ENCODE measurements around the gene THUMPD3. TPM values are rescaled to one million over a fixed set of nuclear protein-coding genes. Genes with fewer than 3 reads are reported as not detected.

THUMPD3 gene
- total RNA-seq, 1 donor from 2014 or later, result 27.4 TPM

- no peak for DNase-seq (ENCODE audit: low spot score)
- Mint-ChIP-seq H3K9me3 (ENCODE audit: unreplicated experiment) (no peaks in the 10 kb centered on the region), H3K27me3 (ENCODE audit: unreplicated experiment) (peaks cover 8% of the 10 kb centered on the region), H3K36me3 (ENCODE audit: low read depth, unreplicated experiment) (peaks cover 56% of the 10 kb centered on the region), H3K4me3 (ENCODE audit: unreplicated experiment) (peak overlapping the region; percentile 35), H3K27ac (ENCODE audit: unreplicated experiment) (peak overlapping the region; percentile 31), H3K4me1 (ENCODE audit: unreplicated experiment) (peaks cover 50% of the 10 kb centered on the region)
- TF ChIP-seq, protein P1, sequence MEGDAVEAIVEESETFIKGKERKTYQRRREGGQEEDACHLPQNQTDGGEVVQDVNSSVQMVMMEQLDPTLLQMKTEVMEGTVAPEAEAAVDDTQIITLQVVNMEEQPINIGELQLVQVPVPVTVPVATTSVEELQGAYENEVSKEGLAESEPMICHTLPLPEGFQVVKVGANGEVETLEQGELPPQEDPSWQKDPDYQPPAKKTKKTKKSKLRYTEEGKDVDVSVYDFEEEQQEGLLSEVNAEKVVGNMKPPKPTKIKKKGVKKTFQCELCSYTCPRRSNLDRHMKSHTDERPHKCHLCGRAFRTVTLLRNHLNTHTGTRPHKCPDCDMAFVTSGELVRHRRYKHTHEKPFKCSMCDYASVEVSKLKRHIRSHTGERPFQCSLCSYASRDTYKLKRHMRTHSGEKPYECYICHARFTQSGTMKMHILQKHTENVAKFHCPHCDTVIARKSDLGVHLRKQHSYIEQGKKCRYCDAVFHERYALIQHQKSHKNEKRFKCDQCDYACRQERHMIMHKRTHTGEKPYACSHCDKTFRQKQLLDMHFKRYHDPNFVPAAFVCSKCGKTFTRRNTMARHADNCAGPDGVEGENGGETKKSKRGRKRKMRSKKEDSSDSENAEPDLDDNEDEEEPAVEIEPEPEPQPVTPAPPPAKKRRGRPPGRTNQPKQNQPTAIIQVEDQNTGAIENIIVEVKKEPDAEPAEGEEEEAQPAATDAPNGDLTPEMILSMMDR (IDR thresholded peaks at IDR 0.05; ENCODE audit: unreplicated experiment), result no peak
Measured at GRCh38 chr3:9390265-9390888, 27.5 kb downstream of the THUMPD3 start.

GRCh38 chr3:9392041-9392440 is 29.2 kb downstream of the THUMPD3 start:
- H3K27ac Mint-ChIP-seq (ENCODE audit: unreplicated experiment), result peak overlapping the region; percentile 79

GRCh38 chr3:9395570-9396300 is 32.9 kb downstream of the THUMPD3 start:
- peaks cover 74% of the 10 kb centered on the region for H3K4me1 Mint-ChIP-seq (ENCODE audit: unreplicated experiment)
- no peak for DNase-seq (ENCODE audit: low spot score)
- peaks cover 37% of the 10 kb centered on the region for H3K27me3 Mint-ChIP-seq (ENCODE audit: unreplicated experiment)
- TF ChIP-seq, protein P1 (IDR thresholded peaks at IDR 0.05; ENCODE audit: unreplicated experiment), result no peak
- H3K9me3 Mint-ChIP-seq (ENCODE audit: unreplicated experiment), result no peaks in the 10 kb centered on the region
- peaks cover 49% of the 10 kb centered on the region for H3K36me3 Mint-ChIP-seq (ENCODE audit: low read depth, unreplicated experiment)
- peak overlapping the region; percentile 99 for H3K4me3 Mint-ChIP-seq (ENCODE audit: unreplicated experiment)
- peak overlapping the region; percentile 98 for H3K27ac Mint-ChIP-seq (ENCODE audit: unreplicated experiment)

More at GRCh38 chr3:9392041-9392440, 29.2 kb downstream of the THUMPD3 start:
- H3K36me3 Mint-ChIP-seq (ENCODE audit: low read depth, unreplicated experiment), result peaks cover 49% of the 10 kb centered on the region
- H3K4me3 Mint-ChIP-seq (ENCODE audit: unreplicated experiment), result peak overlapping the region; percentile 48
- peaks cover 22% of the 10 kb centered on the region for H3K27me3 Mint-ChIP-seq (ENCODE audit: unreplicated experiment)
- H3K9me3 Mint-ChIP-seq (ENCODE audit: unreplicated experiment), result no peaks in the 10 kb centered on the region
- TF ChIP-seq, protein P1 (IDR thresholded peaks at IDR 0.05; ENCODE audit: unreplicated experiment), result no peak
- H3K4me1 Mint-ChIP-seq (ENCODE audit: unreplicated experiment), result peaks cover 54% of the 10 kb centered on the region
- no peak for DNase-seq (ENCODE audit: low spot score)

DNA sequence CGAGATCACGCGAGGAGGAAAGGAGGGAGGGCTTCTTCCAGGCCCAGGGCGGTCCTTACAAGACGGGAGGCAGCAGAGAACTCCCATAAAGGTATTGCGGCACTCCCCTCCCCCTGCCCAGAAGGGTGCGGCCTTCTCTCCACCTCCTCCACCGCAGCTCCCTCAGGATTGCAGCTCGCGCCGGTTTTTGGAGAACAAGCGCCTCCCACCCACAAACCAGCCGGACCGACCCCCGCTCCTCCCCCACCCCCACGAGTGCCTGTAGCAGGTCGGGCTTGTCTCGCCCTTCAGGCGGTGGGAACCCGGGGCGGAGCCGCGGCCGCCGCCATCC is 33.4 kb downstream of the THUMPD3 start:
- H3K36me3 Mint-ChIP-seq (ENCODE audit: low read depth, unreplicated experiment), result peaks cover 44% of the 10 kb centered on the region
- no peaks in the 10 kb centered on the region for H3K9me3 Mint-ChIP-seq (ENCODE audit: unreplicated experiment)
- peak overlapping the region; percentile 99 for H3K4me3 Mint-ChIP-seq (ENCODE audit: unreplicated experiment)
- H3K27me3 Mint-ChIP-seq (ENCODE audit: unreplicated experiment), result peaks cover 37% of the 10 kb centered on the region
- H3K4me1 Mint-ChIP-seq (ENCODE audit: unreplicated experiment), result peaks cover 73% of the 10 kb centered on the region
- TF ChIP-seq, protein P1 (IDR thresholded peaks at IDR 0.05; ENCODE audit: unreplicated experiment), result no peak
- DNase-seq (ENCODE audit: low spot score), result no peak
- H3K27ac Mint-ChIP-seq (ENCODE audit: unreplicated experiment), result peak overlapping the region; percentile 98

All from endothelial cell (in vitro differentiated cells).